ENCODE data around the gene TEKT2. TPM values are rescaled to one million over a fixed set of nuclear protein-coding genes. Genes with fewer than 3 reads are reported as not detected.

TEKT2 gene
- total RNA-seq, 6 experiments from 2014 or later = not detected

DNA sequence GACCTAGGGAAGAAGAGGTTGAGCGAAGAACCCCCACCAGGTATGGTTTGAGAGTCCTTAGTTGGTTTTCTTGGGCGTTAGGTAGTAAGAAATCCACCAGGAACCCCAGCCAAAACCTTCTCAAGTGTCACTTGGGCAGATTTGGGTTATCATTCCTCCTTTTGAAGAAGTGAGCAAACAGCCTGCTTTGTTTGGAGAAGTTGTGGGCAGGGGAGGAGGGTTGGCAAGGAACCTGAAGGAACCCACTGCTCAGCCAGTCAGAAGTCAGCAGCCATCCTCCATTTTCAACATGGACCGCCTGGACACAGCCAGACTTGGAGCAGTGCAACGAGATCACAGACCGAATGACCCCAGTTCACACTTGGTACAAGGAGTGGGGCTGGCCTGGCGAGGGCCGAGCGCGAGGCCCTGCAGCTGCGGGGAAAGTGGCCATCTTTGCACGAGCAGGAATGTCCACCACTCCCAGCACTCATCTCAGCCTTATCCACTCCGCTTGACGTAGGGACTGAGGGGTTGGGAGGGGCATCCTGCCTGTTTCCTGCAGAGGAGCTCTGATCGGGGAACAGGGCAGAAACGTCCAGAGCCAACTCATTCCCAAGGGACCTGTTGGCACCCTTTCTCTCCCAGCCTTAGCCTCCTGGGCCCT, 12.0 kb downstream of the TEKT2 start:
- no peaks in the 10 kb centered on the region; the same call in 1 of the 2 replicates for H3K36me3 Mint-ChIP-seq (ENCODE audit: low read depth)
- H3K27me3 Mint-ChIP-seq (ENCODE audit: insufficient read depth) = peaks cover 3% of the 10 kb centered on the region; the same call in 1 of the 2 replicates
- H3K9me3 Mint-ChIP-seq = no peaks in the 10 kb centered on the region
- TF ChIP-seq, protein P1, sequence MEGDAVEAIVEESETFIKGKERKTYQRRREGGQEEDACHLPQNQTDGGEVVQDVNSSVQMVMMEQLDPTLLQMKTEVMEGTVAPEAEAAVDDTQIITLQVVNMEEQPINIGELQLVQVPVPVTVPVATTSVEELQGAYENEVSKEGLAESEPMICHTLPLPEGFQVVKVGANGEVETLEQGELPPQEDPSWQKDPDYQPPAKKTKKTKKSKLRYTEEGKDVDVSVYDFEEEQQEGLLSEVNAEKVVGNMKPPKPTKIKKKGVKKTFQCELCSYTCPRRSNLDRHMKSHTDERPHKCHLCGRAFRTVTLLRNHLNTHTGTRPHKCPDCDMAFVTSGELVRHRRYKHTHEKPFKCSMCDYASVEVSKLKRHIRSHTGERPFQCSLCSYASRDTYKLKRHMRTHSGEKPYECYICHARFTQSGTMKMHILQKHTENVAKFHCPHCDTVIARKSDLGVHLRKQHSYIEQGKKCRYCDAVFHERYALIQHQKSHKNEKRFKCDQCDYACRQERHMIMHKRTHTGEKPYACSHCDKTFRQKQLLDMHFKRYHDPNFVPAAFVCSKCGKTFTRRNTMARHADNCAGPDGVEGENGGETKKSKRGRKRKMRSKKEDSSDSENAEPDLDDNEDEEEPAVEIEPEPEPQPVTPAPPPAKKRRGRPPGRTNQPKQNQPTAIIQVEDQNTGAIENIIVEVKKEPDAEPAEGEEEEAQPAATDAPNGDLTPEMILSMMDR (IDR thresholded peaks at IDR 0.05) = no peak
- H3K4me1 Mint-ChIP-seq (ENCODE audit: low read depth) = peaks cover 24% of the 10 kb centered on the region
- H3K27ac Mint-ChIP-seq = no peak overlapping the region
- no peak for DNase-seq
- H3K4me3 Mint-ChIP-seq = no peak overlapping the region

DNA sequence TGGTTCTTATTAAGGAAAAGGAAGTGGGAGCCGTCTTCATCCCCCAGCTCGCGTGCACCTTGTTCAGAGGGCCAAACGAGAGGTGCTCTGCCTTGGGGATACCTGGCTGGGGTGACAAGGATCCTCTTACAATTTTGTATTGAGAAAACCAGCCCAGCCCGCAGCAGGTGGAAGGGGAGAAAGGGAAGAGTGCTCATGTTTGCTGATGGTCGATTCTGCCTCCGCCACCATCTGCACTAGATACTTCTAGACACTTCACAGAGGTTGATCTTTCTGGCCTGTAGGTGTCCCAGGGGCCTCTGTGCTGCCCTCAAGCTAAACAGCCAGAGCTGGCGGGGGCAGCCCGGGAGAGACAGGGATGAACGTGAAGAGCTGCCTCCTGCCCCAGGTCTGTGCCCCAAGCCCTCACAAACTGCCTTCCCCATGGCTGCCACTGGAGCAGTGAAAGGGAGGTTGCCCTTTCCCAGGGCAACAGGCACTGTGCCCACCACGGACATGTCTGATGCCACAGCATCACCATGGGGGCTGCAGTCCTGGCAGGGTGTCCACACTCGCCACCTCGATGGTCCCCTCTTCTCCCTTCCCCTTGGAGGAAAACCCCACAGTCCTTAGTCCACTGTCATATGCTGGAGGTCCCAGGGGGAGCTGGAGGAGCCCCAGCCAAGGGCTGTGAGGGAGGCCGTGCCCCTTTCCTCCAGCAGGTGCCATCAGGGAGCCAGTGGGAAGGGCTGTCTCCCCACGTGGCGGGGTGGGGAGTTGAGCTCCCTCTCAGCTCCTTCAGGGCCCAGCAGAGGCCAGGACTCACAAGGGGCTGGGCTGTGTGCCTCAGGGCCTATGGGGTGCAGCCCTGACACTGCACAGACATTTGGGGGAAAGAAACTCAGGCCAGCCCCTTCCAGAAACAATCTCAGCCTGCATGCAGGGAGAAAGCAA, 12.9 kb downstream of the TEKT2 start:
- Mint-ChIP-seq H3K4me1 (ENCODE audit: low read depth) (peaks cover 24% of the 10 kb centered on the region), H3K27ac (no peak overlapping the region), H3K9me3 (no peaks in the 10 kb centered on the region), H3K4me3 (no peak overlapping the region), H3K36me3 (ENCODE audit: low read depth) (no peaks in the 10 kb centered on the region), H3K27me3 (ENCODE audit: insufficient read depth) (peaks cover 3% of the 10 kb centered on the region; the same call in 1 of the 2 replicates)
- TF ChIP-seq, protein P1 (IDR thresholded peaks at IDR 0.05) = peak; percentile 68
- DNase-seq = peak; percentile 23

DNA sequence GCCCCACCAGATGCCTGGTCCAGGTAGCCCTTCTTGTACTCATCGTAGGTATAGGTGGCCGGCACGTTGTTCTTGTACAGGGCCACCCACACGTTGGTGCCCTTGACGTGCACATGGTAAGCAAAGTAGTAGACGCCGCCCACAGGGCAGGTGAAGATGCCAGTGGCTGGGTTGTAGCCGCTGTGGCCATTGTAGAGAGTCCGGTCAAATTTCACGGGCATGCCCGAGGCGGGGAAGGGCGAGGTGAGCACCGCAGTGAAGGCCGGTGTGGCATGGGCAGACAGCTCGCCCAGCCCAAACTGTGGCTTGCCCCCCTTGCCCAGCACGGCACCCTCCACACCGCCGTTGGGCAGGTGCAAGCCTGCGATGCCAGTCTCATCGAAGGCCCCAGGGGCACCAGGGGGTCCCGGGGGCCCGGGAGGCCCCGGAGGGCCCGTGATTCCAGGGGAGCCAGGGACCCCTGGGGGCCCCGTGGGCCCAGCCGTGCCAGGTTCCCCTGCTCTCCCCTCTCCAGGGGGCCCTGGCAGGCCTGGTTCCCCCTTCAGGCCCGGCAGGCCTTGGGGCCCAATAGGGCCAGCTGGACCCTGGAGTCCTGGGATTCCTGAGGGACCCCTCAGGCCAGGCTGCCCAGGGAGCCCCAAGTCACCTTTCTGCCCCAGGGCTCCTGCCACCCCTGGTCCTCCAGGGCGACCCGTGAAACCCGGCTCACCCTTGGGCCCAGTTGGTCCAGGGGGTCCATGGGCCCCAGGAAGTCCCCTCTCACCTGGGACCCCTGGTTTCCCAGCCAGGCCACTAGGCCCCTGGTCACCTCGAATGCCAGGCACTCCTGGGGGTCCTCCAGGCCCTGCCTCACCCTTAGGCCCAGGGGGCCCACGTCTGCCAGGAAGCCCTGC, 14.0 kb downstream of the TEKT2 start:
- no peak for DNase-seq
- H3K27me3 Mint-ChIP-seq (ENCODE audit: insufficient read depth) = no peaks in the 10 kb centered on the region; the same call in 1 of the 2 replicates
- H3K4me3 Mint-ChIP-seq = no peak overlapping the region
- H3K27ac Mint-ChIP-seq = no peak overlapping the region
- H3K9me3 Mint-ChIP-seq = no peaks in the 10 kb centered on the region
- TF ChIP-seq, protein P1 (IDR thresholded peaks at IDR 0.05) = no peak
- no peaks in the 10 kb centered on the region for H3K36me3 Mint-ChIP-seq (ENCODE audit: low read depth)
- peaks cover 24% of the 10 kb centered on the region for H3K4me1 Mint-ChIP-seq (ENCODE audit: low read depth)

DNA sequence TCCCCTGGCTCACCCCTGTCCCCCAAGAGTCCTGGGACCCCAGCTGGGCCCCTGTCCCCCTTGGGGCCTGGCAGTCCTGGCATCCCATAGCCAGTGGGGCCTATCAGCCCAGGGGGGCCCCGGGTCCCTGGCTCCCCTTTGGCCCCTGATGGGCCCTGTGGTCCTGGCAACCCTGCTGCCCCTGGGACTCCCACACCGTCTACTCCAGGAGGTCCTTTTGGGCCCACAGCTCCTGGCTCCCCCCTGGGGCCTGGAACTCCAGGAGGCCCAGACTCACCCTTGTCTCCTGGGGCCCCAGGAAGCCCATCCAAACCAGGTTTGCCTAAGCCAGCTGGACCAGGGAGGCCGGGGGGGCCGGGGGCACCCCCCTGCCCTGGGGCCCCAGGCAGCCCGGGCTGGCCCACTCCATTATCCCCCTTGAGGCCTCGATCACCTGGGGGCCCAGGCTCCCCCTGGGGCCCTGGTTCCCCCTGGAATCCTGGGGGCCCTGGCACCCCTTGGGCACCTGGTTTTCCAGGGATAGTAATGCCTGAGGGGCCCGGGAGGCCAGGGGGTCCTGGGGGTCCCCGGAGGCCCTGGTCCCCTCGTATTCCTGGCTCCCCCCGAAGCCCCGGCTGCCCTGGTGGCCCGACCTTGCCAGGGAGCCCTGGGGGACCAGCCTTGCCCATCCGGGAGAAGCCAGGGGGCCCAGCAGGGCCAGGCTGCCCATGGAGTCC, 14.9 kb downstream of the TEKT2 start:
- no peaks in the 10 kb centered on the region; the same call in 1 of the 2 replicates for H3K27me3 Mint-ChIP-seq (ENCODE audit: insufficient read depth)
- no peak overlapping the region for H3K4me3 Mint-ChIP-seq
- no peak for DNase-seq
- no peaks in the 10 kb centered on the region for H3K9me3 Mint-ChIP-seq
- no peaks in the 10 kb centered on the region for H3K36me3 Mint-ChIP-seq (ENCODE audit: low read depth)
- no peak overlapping the region for H3K27ac Mint-ChIP-seq
- TF ChIP-seq, protein P1 (IDR thresholded peaks at IDR 0.05) = no peak
- H3K4me1 Mint-ChIP-seq (ENCODE audit: low read depth) = peaks cover 24% of the 10 kb centered on the region

All from HFFc6 (cell line).